Breast epithelium (tissue), 3 donors: Measurements from ENCODE around the gene EML2.

Experiments used
- CTCF ChIP-seq, 3 donors: fragments of 450-650 bp; IDR thresholded peaks; one replicate each; pipeline ENCODE4 v1.5.1; 2016 to 2017; ENCODE audit warnings: antibody characterized with exemption in 3 of 3, mild to moderate bottlenecking in 3 of 3, moderate library complexity in 3 of 3
- POLR2AphosphoS5 ChIP-seq, 3 donors: sonication (generic); formaldehyde crosslinking; IDR thresholded peaks; one replicate each; pipeline ENCODE4 v1.6.1; 2017; ENCODE audit warnings: antibody characterized with exemption in 3 of 3

GRCh38 chr19:45577111-45577905 lies 61.9 kb downstream of the EML2 start:
- no peak for TF ChIP-seq POLR2AphosphoS5 (IDR thresholded peaks at IDR 0.05)
- no peak for TF ChIP-seq CTCF (IDR thresholded peaks at IDR 0.05)
